NCI-H1694 (cell line): ENCODE results near the gene MYO7A.

Source experiments
- DNase-seq: peaks from one replicate; lab custom pipeline; 2025; lab: John Stamatoyannopoulos, UW

The MYO7A gene

DNA sequence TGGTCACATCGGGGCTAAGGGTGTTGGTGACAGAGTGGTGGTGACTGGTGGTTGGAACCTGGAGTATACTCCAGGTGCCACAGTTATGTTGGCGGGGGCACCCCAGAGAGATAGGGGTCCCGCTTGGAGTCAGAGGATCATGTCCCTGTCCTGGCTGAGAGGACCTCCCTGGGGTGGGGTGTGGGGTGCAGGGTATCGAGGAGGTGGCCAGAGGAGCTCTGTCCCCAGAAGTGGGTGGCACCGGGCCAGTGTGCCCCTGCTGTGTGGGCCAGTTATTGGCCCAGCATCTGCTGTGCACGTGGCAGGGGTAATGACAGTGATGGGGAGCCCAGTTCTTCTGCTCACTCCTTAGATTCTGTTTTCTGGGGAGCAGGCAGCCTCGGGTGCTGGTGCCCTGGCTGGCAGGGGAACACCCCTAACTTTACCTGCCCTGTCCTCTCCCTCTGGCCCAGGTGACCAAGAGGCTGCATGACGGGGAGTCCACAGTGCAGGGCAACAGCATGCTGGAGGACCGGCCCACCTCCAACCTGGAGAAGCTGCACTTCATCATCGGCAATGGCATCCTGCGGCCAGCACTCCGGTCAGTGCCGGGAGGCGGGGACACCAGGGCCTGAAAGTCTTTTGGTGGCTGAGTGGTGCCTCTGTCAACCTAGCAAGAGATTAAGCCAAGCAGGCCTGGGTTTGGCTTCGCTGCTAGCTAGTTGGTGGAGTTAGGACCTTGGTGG lies 56.3 kb downstream of the MYO7A start:
- DNase-seq, result no peak

DNA sequence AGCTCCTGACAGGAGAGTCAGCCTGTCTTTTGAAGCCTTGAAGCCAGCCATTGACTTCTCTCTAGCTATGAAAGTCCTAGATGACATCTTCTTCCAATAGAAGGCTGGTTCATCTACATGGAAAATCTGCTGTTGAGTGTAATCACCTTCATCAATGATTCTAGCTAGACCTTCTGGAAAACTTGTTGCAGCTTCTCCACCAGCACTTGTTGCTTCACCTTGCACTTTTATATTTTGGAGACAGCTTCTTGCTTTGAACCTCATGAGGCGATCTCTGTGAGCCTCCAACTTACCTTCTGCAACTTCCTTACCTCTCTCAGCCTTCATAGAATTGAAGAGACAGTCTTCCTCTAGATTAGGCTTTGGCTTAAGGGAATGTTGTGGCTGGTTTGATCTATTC lies 58.3 kb downstream of the MYO7A start:
- DNase-seq, result no peak

DNA sequence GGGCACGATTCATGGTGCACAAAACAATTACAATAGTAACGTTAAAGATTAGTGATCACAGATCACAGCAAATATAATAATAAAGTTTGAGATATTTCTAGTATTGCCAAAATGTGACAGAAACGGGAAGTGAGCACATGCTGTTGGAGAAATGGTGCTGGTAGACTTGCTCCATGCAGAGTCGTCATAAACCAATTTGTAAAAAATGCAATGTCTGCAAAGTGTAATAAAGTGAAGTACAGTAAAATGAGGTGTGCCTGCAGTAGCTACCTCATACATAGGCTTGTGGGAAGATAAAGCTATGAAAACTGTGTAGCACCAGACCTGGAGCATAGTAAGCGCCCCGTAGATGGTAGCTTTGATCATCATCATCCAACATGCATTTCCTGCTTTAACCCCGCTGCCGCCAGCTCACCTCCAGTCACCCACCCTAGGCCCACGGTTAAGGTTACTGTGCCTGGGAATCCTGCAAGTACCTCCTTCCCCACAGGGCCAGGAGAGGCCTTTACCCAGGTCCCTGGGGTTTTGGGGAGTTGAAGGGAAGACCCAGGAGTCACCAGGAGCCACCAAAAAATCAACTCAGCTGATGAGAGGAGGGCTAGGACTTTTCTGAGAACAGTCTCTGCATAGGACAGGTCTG lies 59.2 kb downstream of the MYO7A start:
- DNase-seq, result no peak

DNA sequence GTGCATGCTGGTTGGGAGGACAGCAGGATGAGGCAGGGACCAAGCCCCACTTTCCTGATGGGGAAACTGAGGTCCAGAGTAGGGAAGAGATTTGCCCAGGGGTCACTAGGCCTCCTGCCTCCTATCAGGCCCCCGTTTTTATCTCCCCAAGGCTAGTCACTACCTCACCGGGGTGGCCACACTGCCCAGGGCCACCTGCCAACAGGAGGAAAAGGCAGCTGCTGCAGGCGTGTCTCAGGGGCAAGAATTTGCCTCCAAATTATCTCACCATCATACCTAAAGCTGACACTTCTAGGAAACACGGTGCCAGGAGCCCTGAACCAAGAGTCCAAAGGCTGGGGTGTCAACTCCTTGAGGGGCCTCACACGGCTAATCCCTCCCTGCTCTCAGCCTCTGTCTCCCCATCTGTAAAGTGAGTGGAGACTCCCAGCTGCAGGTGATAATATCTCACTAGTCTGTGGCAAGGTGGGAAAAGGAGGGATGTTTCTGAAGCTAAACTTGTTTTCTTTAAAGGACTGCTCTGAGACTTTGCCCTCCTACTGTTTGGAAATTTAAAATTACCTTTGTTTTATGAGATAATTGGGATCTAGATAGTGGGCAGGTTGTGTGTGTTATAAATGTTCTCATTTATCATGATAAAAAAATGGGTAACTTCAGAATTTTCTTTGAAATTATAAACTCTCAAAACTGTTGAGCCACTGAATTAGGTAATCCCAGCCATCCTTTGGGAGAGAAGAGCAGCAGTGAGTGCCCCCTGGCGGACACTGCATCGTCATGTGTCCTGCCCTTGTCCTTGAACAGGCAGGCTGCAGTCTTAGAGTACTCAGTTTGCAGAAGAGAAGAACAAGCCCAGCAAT lies 60.0 kb downstream of the MYO7A start:
- DNase-seq, result peak; percentile 77

DNA sequence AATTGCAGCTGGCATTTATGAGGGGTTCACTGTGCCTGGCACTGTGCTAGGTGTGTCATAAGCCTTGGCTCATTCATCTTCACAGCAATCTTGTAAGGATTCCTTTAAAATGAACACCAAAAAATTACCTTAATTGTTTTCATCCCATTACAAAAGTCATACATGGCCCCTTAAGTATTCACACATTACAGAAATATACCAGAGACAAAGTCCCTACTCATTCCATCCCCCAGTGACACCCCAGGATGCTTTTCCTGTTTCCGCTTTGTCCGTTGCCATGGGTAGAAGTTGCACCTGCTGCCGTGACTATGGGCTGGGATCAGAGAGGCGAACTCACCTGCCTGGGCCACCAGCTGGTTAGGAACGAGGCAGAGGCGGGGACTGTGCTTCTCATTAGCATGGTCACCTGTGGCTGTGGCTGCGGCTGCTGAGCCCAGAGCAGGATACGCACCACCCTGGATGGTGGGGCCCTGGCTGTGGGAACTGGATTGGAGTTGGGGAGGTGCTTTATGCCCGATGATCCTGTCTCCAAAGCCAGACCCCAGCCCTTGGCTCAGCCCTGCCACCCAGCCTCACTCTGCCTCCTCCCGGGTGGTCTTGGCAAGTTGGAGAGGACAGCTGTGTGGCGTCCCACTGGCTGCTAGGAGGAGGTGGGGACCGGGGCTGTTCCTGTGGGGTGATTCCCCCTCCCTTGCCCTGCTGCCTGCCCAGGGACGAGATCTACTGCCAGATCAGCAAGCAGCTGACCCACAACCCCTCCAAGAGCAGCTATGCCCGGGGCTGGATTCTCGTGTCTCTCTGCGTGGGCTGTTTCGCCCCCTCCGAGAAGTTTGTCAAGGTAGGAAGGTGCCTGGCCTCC lies 60.8 kb downstream of the MYO7A start:
- DNase-seq, result no peak

DNA sequence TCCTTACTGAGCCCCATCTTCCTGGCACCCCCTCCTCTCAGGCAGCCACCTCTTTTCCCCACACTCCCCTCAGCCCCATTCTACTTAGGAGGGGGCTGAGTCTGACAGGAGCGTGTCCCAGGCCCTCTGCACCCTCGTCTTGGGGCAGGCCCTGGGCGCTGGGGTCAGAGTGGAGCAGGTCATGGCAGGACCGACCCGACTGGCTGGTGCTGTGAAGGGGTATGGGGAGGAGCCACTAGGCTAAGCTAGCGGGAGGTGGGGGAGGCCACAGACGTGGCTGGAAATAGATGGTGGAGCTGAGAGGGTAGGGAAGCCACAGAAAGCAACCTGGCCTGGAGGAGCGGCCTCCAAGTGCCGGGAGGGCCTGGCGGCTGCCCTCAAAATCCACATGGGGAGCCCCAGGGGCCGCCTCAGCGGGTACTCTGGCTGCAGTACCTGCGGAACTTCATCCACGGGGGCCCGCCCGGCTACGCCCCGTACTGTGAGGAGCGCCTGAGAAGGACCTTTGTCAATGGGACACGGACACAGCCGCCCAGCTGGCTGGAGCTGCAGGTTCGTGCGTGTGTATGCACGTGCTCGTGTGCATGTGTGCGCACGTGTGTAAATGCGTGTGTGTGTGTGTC lies 61.7 kb downstream of the MYO7A start:
- DNase-seq, result no peak

DNA sequence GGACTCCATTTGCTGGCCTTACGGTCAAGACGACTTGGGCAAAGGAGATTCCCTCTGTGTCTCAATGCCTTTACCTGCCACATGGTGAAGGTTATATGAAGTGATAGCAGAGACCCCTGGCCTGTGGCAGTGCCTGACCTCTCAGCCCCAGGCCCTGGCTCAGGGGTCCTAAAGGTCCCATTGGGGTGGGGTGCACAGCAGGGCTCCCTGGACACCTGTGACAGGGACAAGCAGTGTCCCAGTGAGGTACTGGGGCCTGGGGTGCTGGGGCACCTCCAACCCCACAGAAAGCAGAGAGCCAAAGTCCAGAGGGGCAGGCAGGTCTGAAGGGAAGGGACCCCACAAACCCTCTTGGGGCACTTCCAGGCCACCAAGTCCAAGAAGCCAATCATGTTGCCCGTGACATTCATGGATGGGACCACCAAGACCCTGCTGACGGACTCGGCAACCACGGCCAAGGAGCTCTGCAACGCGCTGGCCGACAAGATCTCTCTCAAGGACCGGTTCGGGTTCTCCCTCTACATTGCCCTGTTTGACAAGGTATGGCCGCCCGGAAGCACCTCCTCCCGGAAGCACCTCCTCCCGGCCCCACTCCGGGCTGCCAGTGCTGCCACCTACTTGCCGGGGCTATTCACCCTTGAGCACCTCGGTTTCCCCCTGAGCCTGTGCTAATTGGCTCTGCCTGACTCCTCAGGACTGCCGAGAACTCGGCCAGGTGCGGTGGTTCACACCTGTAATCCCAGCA lies 62.5 kb downstream of the MYO7A start:
- no peak for DNase-seq

DNA sequence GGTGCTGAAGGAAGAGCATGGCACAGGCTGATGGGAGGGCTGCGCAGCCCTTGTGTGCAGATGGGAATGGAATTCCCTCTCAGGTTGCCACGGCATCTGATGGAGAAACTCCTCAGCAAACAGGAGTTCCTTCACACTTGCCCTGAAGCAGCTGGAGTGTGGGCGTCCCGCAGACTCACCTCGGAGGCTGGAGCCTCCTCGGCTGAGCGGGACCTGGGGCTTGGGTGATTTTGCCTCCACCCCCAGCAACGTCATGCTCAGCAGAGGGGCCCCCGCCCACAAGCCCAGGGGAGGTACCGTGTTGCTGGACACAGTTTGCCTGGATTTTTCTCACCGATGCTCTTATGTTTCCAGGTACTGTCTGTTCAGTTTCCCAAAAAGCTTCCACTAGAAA lies 63.4 kb downstream of the MYO7A start:
- no peak for DNase-seq

DNA sequence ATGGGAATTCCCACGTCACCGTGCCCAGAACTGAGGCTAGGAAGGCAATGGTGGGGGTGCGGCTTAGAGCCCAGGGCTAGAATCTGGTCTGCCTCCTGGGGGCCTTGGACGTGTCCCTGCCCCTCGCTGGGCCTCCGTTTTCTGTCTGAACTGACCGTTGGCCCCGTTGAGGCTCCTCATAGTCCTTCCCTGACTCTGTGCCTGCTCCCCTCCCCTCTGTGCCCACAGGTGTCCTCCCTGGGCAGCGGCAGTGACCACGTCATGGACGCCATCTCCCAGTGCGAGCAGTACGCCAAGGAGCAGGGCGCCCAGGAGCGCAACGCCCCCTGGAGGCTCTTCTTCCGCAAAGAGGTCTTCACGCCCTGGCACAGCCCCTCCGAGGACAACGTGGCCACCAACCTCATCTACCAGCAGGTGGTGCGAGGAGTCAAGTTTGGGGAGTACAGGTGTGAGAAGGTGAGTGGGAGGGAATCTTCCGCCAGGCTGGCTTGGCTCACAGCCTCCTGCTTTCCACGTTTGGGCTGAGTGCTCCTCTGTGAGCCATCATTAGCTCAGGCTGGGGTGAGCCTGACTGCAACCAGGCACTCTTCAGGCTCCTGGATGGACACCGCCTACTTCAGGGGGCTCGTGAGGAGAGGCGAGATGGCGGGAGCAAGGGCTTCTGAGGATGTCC lies 63.9 kb downstream of the MYO7A start:
- DNase-seq, result no peak

DNA sequence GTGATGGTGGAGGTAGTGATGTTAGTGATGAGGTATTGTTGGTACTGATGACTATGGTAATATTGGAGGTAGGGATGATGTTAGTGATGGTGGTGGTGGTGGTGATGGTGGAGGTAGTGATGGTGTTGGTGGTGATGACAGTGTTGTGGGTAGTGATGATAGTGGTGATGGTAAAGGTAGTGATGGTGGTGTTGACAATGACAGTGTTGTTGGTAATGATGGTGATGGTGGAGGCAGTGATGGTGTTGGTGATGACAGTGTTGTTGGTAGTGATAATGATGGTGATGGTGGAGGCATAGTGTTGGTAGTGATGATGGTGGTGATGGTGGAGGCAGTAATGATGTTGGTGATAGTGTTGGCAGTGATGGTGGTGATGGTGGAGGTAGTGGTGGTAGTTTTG lies 65.1 kb downstream of the MYO7A start:
- DNase-seq, result no peak

DNA sequence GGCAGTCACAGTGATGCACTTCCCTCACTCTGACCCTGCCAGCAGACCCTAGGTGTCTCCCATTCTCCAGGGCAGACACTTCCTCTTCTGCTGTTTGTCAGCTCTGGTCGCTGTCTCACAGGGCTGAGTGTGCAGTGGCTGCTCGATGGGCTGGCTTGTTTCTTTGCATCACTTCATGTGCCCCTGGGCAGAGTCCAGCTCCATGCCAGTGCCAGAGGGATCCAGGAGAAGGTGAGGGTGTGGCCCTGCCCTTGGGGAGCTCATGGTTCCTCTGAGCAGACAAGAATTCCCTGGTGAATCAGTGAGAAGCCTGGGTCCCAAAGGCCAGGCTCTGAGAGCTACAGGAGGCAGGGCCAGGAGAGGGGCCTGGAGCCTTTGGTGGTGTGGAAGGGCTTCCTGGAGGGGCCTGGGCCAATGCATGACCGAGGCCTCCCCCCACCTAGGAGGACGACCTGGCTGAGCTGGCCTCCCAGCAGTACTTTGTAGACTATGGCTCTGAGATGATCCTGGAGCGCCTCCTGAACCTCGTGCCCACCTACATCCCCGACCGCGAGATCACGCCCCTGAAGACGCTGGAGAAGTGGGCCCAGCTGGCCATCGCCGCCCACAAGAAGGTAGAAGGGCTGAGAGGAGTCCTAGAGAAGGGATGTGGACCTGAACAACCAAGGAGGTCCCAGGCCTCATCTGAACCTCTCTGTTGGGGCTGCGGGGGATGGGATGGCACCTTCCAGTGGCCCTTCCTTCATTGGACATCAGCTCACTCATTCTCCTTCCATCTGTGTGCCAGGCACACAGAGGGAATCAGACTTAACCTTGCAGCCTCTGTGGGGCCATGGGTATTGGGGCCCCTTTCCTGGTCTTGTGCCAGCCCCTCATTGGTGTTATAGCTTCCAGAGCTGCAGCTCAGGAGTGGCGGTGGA lies 66.1 kb downstream of the MYO7A start:
- no peak for DNase-seq

DNA sequence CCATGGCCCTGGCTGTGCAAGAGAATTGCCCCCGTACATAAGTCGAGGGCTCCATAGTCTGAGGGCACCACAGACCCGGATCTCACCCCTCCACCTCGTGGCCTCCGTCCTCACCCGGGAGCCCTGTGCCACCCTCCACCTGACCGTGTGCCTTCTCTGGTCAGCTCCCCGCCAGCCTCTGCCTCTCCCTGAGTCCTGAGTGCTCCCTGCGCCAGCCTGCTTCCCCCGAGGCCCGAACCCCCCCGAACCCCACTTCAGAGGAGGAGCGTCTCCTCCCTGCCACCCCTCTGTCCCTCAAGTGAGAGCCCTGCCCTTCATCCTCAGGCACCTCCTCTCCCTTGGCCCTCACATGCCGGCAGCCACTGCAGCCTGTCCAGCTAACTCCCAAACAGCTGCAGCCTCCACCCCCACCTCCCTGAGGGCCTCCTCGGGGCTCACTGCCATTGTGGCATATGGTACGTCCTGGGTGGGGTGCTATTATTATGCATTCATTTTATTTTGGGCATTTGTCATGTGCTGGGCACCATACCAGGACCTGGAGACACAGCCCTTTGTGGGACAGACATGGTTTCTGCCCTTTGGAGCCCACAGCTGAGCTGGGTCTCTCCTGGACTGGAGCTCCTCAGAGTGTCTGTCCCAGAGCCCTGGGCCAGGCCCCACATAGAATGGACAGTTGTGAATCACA lies 67.2 kb downstream of the MYO7A start:
- peak; percentile 27 for DNase-seq

DNA sequence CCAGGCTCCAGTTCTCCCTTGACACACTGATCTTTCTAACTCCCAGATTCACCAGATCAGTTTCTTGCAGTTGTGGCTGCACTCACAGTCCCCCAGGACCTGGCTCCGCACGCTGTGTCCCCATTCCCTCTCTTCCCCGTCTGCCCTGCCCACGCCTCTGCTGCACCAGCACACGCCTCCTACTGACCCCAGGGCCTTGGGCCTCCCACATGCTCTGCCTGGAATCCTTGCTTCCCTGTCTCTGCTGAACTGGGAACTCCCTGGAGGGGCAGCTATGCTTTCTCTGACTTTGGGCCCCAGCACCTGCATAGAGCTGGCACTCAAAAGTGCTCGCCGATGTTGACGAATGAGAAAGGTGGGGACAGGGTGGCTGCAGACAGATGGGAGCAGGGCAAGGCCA lies 68.9 kb downstream of the MYO7A start:
- no peak for DNase-seq

DNA sequence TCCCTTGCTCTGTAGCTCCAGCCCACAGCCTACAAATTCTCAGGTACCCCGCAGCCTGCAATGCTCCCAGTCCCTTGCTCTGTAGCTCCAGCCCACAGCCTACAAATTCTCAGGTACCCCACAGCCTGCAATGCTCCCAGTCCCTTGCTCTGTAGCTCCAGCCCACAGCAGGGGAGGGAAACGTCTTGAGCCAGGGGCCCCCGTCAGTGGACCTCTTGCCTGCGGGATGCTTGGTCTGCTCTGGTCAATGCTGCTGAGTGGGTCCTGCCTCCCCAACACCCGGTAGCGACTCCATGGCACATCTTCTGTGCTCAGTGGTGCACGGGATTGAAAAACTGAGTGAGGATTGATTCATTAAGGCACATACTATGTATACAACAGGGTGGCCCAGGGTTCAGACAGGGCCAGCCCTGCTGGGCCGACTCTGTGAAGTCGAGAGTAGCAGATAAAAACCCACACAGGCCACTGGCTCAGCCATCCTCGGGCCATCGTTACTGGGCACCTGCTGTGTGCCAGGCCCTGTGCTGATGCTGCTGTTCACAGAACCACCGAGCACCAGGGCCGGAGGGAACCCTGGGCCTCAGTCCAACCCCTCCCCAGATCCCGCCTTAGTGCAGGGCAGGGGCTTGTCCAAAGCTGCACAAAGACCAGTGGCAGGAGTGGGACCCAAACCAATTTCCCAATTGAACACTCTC lies 69.7 kb downstream of the MYO7A start:
- no peak for DNase-seq

DNA sequence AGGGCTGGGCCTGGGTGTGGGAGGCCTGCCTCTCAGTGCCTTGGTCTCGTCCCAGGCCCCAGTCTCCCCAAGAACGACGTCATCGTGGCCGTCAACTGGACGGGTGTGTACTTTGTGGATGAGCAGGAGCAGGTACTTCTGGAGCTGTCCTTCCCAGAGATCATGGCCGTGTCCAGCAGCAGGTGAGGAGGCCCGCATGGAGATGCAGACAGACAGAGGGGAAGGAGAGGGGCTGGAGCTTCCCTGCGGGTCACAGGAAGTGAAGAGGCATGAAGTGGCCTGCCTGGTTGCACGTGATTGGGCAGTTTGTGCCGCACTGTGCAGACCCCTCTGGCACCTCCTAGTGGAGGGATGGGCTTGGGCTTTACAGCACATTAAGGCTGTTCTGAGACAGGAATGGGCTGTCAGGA lies 70.4 kb downstream of the MYO7A start:
- no peak for DNase-seq

DNA sequence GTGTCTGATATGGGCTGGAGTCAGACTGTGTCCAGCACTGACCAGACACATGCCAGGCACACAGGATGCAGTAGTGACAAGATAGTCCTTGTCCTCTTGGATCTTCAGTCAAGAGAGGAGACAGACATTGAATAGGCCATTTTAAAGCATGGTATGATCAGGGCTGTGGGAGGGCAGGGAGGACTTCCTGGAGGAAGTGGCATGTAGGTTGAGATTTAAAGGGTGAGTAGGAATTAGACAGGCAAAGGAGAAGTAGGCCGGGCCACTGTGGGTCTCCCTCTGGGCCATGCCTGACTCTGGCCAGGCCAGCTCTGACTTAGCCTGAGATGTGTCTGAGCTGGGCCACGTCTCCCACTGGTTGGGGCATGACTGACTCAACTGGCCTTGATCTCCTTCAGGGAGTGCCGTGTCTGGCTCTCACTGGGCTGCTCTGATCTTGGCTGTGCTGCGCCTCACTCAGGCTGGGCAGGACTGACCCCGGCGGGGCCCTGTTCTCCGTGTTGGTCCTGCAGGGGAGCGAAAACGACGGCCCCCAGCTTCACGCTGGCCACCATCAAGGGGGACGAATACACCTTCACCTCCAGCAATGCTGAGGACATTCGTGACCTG lies 71.2 kb downstream of the MYO7A start:
- no peak for DNase-seq
